ENCODE measurements around the gene LRRC1. TPM values are rescaled to one million over a fixed set of nuclear protein-coding genes. Genes with fewer than 3 reads are reported as not detected.
A peak's percentile ranks its signal among the peaks of the same experiment; 100 is the strongest.

LRRC1 gene
- total RNA-seq, 1 experiment from 2014 or later: 4.4 TPM

DNA sequence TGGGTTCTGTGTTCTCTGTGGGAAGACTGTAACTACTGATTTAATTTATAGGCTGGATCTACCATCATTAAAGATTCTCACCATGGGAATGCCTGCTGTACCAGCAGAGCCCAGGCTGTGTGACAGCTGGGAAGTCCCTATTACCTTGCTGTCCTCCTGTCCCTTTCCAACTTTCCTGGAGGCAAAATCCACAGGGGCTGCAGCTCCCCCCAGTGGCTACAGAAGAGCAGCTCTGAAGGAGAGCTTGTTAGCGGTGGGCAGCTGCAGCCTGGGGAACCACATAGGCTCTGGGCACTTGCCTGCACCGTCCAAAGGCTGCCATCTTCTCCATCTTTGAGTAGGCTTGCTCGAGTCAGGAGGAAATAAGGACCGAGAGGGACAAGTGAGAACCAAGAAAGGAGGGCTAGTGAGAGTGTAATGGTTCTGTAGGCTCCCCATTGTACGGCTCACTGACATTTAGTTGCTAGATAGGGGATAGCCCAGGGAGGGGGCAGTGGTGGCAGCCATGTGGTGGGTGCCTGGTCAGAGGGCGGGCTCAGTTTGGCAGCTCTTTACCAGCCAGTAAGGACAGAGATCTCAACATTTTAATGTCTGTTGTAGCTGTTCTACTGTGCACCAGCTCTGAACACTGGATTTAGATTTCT lies 161.4 kb downstream of the LRRC1 start:
- DNase-seq (ENCODE audit: low read depth): peak; percentile 65

DNA sequence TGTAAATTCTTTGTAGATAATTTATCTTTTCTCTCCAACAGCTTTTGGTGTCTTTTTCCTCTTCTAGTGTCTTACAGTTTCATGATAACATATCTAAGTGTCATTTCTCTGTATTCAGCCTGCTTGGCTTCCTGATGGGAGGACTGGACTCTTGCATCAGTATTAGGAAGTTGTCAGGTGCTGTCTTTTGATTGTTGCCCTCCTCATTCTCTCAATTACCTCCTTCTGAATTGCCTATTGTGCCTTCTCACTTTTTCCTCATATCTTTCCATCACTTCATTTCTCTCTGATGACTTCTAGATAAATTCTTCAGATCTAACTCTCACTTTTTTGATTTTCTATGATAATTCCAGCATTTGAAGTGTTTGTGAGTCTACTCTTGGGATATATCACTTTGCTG lies 162.0 kb downstream of the LRRC1 start:
- no peak for DNase-seq (ENCODE audit: low read depth)

DNA sequence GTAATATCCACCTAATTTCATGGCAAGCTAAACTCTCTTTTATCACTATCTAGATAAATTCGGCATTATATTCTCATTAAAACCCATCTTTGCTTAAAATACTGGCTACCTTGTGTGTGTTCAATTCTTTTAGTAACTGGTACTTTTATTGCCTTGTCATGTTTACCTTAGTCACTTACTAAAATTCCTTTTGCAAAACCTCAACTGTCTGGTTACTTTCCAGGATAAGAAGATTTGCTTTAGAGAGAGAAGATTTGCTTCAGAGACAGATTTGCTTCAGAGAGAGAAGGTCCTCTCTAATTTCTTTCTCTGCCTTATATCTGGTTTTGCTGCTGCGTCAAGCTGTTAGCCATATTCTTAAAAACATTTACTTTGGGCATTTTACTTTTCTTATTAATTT lies 164.9 kb downstream of the LRRC1 start:
- no peak for DNase-seq (ENCODE audit: low read depth)

DNA sequence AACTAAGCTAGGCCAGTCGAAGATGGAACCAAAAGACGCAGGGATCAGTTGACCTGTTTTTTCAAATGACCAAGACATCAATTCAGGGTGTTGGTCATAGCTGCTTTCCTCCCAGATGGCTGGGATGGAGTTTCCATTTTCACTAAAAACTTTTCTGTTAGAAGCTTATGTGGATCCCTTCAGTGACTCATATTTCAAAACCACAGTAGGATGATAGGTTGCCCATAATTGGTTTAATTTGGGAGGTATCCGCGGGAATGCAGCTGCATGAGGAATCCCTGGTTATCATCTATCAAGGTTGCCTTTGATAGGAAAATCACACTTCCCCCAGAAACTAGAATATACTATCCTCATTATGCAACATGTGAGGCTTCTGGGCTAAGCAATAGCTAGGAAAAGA lies 165.5 kb downstream of the LRRC1 start:
- peak; percentile 66 for DNase-seq (ENCODE audit: low read depth)

DNA sequence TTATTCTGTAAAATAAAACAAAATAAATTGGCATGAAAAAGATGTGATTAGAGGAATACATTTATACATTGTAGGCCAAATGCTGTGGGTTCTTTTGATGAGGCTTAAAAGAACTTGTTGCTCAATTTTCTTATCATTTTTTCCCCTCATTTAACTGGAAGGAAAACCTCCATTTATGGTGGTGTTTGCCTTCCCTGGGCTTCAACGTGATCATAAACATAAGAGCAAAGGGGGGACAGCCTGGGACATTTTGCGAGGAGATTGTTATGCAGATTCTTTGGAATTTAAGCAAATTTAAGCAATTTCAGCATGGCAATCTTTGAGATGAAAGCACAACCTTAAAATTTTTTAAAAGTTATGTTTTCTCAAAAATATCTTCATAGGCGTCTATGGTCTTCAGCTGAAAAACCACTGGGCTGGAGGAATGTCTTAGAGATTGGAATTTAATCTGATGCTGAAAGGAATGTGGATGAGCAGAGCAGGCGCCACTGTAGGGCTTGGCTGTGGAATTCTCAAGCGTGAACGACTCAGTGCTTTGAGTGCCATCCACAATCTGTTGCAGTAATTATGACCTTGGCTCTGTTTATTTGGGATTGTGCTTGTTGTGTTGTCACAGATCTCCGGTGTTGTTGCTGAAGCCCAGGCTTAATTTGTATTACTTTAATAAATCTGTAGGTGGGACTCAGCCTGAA lies 167.0 kb downstream of the LRRC1 start:
- peak; percentile 55 for DNase-seq (ENCODE audit: low read depth)

DNA sequence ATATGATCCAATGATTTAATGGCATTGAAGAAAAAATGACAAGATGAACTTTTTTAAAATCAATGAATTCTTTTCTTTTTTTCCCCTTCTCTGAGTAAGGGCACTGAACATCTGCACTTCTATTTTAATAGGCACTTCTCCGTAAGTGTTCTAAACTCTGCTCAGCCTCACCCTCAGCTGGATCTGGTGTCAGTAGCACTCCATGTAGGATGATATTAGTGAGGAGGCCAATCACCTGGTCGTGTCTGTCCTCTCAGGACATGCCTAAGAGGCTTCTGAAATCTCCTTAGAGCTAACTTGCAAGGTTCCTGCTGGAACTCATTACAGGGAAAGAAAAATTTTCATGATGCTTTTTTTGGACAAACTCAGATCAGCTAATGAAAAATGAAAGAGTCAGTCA lies 167.8 kb downstream of the LRRC1 start:
- no peak for DNase-seq (ENCODE audit: low read depth)

DNA sequence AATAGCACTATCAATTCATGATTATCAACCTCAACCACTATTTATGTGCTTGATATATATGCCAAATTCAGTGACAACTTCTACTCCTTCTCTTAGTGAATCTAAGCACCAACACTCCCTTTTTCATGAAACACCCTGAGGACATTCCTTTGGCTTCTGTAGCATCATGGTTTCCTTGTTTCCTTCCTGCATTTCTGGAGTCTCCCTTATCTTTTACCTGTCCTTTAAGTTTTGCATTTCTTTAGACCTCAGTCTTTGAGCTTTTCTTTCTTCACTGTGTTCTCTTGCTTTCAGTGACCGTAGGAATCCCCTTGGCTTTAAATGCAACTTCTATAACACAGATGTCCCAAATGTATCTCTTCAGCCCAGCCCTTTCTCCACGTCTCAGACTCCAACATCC lies 172.6 kb downstream of the LRRC1 start:
- DNase-seq (ENCODE audit: low read depth): no peak

Other genes with a start within 250 kb of the LRRC1 start
- 4.4 and 4.9 TPM in 2 replicates for gene GCLC, start 249.9 kb upstream of the LRRC1 start, total RNA-seq (2014; rRNA removed)
- gene KLHL31, start 129.2 kb upstream of the LRRC1 start, total RNA-seq (2014; rRNA removed): not detected in 2 replicates